MCF 10A (cell line): ENCODE results near the gene ITGB1. TPM values are rescaled to one million over a fixed set of nuclear protein-coding genes. Genes with fewer than 3 reads are reported as not detected.

ENCODE experiments used
- BruUV-seq: library from RNA; stranded (reverse); fragments of 400-500 nt; replicated peaks from 2 replicates; lab custom pipeline; 2021; lab: Mats Ljungman, UMichigan
- CTCF ChIA-PET: fragments of 300-600 bp; sonication (Branson Sonifier 250); formaldehyde crosslinking; extraction: SDS; loops from one replicate; lab custom pipeline; 2021; ENCODE audit warnings: antibody characterized with exemption, inconsistent platforms; lab: Yijun Ruan, JAX
- POLR2A ChIA-PET: fragments of 300-600, 350-650 bp; sonication (Branson Sonifier 250); formaldehyde crosslinking; extraction: SDS; loops from one replicate; lab custom pipeline; 2020; ENCODE audit warnings: antibody characterized with exemption, inconsistent platforms; lab: Yijun Ruan, JAX
- DNase-seq: peaks from one replicate; pipeline ENCODE4 v3.0.0-alpha.2; 2018; ENCODE audit not compliant: unreplicated experiment
- H3K27ac Mint-ChIP-seq: one replicate; pipeline ENCODE4 v1.8.0; 2022; ENCODE audit warnings: mild to moderate bottlenecking, low read depth, mixed read lengths; ENCODE audit not compliant: unreplicated experiment
- H3K27me3 Mint-ChIP-seq: one replicate; pipeline ENCODE4 v1.8.0; 2022; ENCODE audit warnings: mixed read lengths; ENCODE audit not compliant: insufficient read depth, unreplicated experiment
- H3K36me3 Mint-ChIP-seq: one replicate; pipeline ENCODE4 v1.8.0; 2022; ENCODE audit warnings: mild to moderate bottlenecking, moderate library complexity, mixed read lengths; ENCODE audit not compliant: insufficient read depth, unreplicated experiment
- H3K4me1 Mint-ChIP-seq: one replicate; pipeline ENCODE4 v1.8.0; 2022; ENCODE audit warnings: mixed read lengths; ENCODE audit not compliant: insufficient read depth, unreplicated experiment
- H3K4me3 Mint-ChIP-seq: one replicate; pipeline ENCODE4 v1.8.0; 2022; ENCODE audit warnings: mild to moderate bottlenecking, moderate library complexity, mixed read lengths; ENCODE audit not compliant: unreplicated experiment
- H3K9me3 Mint-ChIP-seq: one replicate; pipeline ENCODE4 v1.8.0; 2022; ENCODE audit warnings: mixed read lengths; ENCODE audit not compliant: unreplicated experiment
- CTCF ChIP-seq: fragments of 200-600 bp; IDR thresholded peaks from one replicate; pipeline ENCODE4 v1.8.0; 2022; ENCODE audit warnings: antibody characterized with exemption, mild to moderate bottlenecking; ENCODE audit not compliant: unreplicated experiment
- intact Hi-C: fragments of 100-400 bp; cut with micrococcal nuclease; formaldehyde crosslinking; loops from 2 replicates; pipeline ENCODE4 v1.14.1; 2022
- total RNA-seq: library from RNA; stranded (reverse); gene quantifications from 2 replicates; pipeline ENCODE4 v1.2.3, GENCODE V29; 2022

ITGB1 gene
- total RNA-seq, 1 experiment from 2014 or later, result 703 TPM

DNA sequence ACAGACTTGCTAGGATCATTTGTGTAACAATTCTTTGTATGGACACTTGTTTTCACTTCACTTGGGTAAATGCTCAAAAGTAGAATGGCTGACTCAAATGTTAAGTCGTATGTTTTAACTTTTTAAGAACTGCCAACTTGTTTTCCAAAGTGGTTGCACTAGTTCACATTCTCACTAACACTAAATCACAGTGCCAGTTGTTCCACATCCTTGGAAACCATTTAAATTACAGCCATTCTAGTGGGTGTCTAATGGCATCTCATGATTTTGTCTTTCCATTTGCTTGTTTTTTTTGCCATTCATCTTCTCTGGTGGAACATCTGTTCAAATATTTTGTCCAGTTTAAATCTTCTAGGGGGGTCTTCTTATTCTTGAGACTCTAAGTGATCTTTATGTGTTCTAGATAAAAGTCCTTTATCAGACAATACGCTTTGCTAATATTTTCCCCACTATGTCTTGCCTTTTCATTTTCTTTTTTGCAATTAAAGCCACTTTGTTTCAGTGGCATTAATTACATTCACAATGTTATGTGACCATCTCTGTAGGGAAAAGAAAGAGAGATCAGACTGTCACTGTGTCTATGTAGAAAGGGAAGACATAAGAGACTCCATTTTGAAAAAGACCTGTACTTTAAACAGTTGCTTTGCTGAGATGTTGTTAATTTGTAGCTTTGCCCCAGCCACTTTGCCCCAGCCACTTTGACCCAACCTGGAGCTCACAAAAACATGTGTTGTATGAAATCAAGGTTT, 63.9 kb downstream of the ITGB1 start:
- BruUV-seq, result no TSS peak
- intact Hi-C loops, result loop anchor here (5.0 kb wide), 1 partner anchor 113 kb away; no protein-coding TSS in a partner anchor
- peaks cover 59% of the 10 kb centered on the region for H3K36me3 Mint-ChIP-seq

DNA sequence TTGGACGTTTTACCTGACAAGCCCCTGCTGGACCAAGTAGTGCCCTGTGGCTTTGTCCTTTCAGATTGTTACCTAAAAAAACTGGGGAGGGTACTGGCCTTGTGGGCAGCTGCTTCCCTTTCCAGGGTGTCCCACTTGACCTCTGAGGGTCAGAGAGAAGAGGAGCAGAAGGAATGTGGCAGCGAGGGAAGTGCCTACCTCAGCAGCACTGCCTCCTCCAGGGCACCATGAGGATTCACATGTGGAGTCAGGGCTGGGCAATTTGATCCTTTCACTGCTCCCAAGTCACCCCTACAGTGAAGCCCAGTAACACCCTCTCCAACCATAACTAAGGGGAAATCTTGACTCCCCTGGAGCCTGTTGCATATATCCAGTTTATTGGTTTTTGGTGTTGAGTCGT, 64.6 kb downstream of the ITGB1 start:
- TF ChIP-seq CTCF, result no peak
- intact Hi-C loops, result loop anchor here (5.0 kb wide), 1 partner anchor 114 kb away; no protein-coding TSS in a partner anchor
- no peaks in the 10 kb centered on the region for H3K9me3 Mint-ChIP-seq
- H3K27ac Mint-ChIP-seq, result no peak overlapping the region
- no peak overlapping the region for H3K4me3 Mint-ChIP-seq
- H3K27me3 Mint-ChIP-seq, result no peaks in the 10 kb centered on the region
- DNase-seq, result peak; percentile 14
- no TSS peak for BruUV-seq
- H3K4me1 Mint-ChIP-seq, result peaks cover 5% of the 10 kb centered on the region
- CTCF ChIA-PET, result no interaction called here
- H3K36me3 Mint-ChIP-seq, result peaks cover 52% of the 10 kb centered on the region
- POLR2A ChIA-PET, result interaction anchor here (0.9 kb wide), 1 partner anchor 113 kb away, joined by 4 read pairs; no protein-coding TSS in a partner anchor

More for the DNA sequence above, 63.9 kb downstream of the ITGB1 start:
- no peak for DNase-seq
- Mint-ChIP-seq H3K4me3 (no peak overlapping the region), H3K27ac (peak overlapping the region; percentile 8), H3K9me3 (no peaks in the 10 kb centered on the region), H3K27me3 (no peaks in the 10 kb centered on the region), H3K4me1 (peaks cover 5% of the 10 kb centered on the region)
- ChIA-PET CTCF (no interaction called here), POLR2A (no interaction called here)
- TF ChIP-seq CTCF, result no peak

- H3K27ac Mint-ChIP-seq, result no peak overlapping the region
- POLR2A ChIA-PET, result no interaction called here
- intact Hi-C loops, result loop anchor here (5.0 kb wide), 1 partner anchor 116 kb away; no protein-coding TSS in a partner anchor
- H3K4me1 Mint-ChIP-seq, result peaks cover 5% of the 10 kb centered on the region
- H3K36me3 Mint-ChIP-seq, result peaks cover 45% of the 10 kb centered on the region
- no TSS peak for BruUV-seq
- CTCF ChIA-PET, result interaction anchor here (1.0 kb wide), 1 partner anchor 118 kb away, joined by 3 read pairs; no protein-coding TSS in a partner anchor
- H3K27me3 Mint-ChIP-seq, result no peaks in the 10 kb centered on the region
- no peak overlapping the region for H3K4me3 Mint-ChIP-seq
- H3K9me3 Mint-ChIP-seq, result no peaks in the 10 kb centered on the region
- TF ChIP-seq CTCF, result no peak
- no peak for DNase-seq
These were observed 66.8 kb downstream of the ITGB1 start for GRCh38 chr10:32891261-32891660.

DNA sequence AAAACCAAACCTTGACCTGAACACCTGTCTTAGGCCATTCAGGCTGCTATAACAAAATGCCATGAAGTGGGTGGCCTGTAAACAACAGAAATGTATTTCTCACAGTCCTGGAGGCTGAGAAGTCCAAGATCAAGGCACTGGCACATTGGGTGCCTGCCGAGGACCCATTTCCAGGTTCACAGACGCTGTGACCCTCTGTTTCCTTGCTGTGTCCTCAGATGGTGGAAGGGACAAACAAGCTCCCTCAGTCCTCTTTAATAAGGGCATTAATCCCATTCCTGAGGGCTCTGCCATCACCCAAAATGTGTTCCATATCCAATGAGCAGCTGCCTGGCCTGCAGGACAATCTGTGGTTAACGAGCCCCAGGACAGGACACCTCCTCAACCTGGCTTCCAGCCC, 67.6 kb downstream of the ITGB1 start:
- no peaks in the 10 kb centered on the region for H3K9me3 Mint-ChIP-seq
- DNase-seq, result no peak
- H3K27ac Mint-ChIP-seq, result peak overlapping the region; percentile 29
- peaks cover 5% of the 10 kb centered on the region for H3K4me1 Mint-ChIP-seq
- POLR2A ChIA-PET, result no interaction called here
- intact Hi-C loops, result loop anchor here (5.0 kb wide), 1 partner anchor 117 kb away; no protein-coding TSS in a partner anchor
- peaks cover 43% of the 10 kb centered on the region for H3K36me3 Mint-ChIP-seq
- no TSS peak for BruUV-seq
- TF ChIP-seq CTCF, result no peak
- H3K27me3 Mint-ChIP-seq, result no peaks in the 10 kb centered on the region
- CTCF ChIA-PET, result interaction anchor here (0.7 kb wide), 1 partner anchor 116 kb away, joined by 3 read pairs; no protein-coding TSS in a partner anchor
- H3K4me3 Mint-ChIP-seq, result no peak overlapping the region
